SH-SY5Y (cell line): ENCODE measurements around the gene GALNS.

Source experiments
- GATA2 ChIP-seq: IDR thresholded peaks from 2 replicates; pipeline ENCODE4 v1.6.1; 2011; ENCODE audit warnings: mild to moderate bottlenecking, low read depth, low read length
- GATA3 ChIP-seq: IDR thresholded peaks from 2 replicates; pipeline ENCODE4 v1.6.1; 2011; ENCODE audit warnings: low read depth, mild to moderate bottlenecking, low read length, moderate library complexity

GRCh38 chr16:88885693-88886280, 29.0 kb upstream of the GALNS start:
- TF ChIP-seq GATA2: no peak
- TF ChIP-seq GATA3: no peak
